Mononuclear cell (primary cell): ENCODE measurements around the gene ZNRF3. TPM values are rescaled to one million over a fixed set of nuclear protein-coding genes. Genes with fewer than 3 reads are reported as not detected.
"Not testable (repeated sequence)": the region's sequence is repeated elsewhere in the genome, so short reads cannot be mapped to it uniquely, and the experiment has no call there.

Experiments
- H3K27me3 ChIP-seq: 2 replicates; pipeline ENCODE4 v1.6.0; 2011; ENCODE audit warnings: low read length, control low read depth; ENCODE audit not compliant: insufficient read depth
- H3K4me1 ChIP-seq: 2 replicates; pipeline ENCODE4 v1.5.1; 2011; ENCODE audit warnings: mild to moderate bottlenecking, low read length, control low read depth; ENCODE audit not compliant: insufficient read depth
- H3K4me3 ChIP-seq: 2 replicates; pipeline ENCODE4 v1.5.1; 2011; ENCODE audit warnings: mild to moderate bottlenecking, low read length, moderate library complexity
- H3K9me3 ChIP-seq: 2 replicates; pipeline ENCODE4 v1.5.1; 2011; ENCODE audit warnings: low read depth, mild to moderate bottlenecking, control low read depth, low read length
- total RNA-seq: library from RNA; depleted of rRNA; stranded (reverse); fragments of >200 nt; gene quantifications from one replicate; pipeline ENCODE4 v1.2.3, GENCODE V29; 2012

Gene ZNRF3
- total RNA-seq, 1 donor, result 0.52 TPM

DNA sequence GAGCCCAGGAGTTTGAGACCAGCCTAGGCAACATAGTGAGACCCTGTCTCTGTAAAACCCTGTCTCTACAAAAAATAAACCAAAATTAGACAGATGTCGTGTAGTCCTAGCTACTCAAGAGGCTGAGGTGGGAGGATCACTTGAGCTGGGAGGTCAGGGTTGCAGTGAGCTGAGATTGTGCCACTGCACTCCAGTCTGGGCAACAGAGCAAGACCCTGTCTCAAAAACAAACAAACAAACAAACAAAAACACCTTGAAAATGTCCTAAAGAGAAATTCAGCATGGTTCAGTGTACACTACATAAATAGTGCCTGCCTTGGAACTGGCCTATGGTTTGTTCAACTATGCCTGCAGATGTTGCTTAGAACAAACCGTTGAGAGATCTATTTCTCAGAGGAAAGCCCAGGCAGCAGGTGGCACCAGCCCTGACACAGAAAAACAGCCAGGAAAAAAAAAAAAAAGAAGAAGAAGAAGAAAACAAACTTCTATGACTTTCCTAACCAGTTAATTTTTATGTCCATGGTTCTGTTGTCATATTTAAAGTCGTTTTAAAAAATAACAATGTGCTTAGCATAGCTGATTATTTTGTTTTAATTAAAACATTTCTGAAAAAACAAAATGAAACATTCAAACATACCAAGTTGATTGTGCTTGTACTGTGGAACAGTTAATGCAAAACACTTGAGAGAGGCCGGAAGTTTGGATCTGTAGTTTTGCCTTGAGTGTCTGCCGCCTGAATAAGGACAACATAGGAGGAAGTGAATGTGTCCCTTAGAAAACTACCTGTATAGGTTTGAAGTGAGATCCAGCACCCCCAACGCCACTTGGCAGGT lies 194.9 kb downstream of the ZNRF3 start:
- Histone ChIP-seq H3K4me3 (no peak overlapping the region), H3K4me1 (peaks cover 13% of the 10 kb centered on the region), H3K27me3 (peaks cover 41% of the 10 kb centered on the region), H3K9me3 (no peaks in the 10 kb centered on the region)

DNA sequence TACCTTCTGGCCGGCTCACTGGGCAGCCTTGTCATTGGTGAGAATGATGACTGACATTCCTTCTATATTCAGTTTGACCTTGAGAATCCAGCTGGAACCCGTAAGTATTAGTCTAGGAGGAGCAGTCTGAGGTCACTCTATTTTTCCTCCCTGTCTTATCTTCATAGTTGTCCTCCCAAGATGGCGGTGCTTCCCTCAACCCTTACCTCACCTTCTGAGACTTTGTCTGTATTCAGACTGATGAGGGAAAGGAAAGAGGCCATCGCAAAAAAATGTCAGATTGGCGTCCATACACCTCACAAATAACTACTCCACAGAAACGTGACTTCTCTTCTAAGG lies 195.5 kb downstream of the ZNRF3 start:
- H3K9me3 ChIP-seq, result no peaks in the 10 kb centered on the region
- no peak overlapping the region for H3K4me3 ChIP-seq
- peaks cover 13% of the 10 kb centered on the region for H3K4me1 ChIP-seq
- H3K27me3 ChIP-seq, result peaks cover 35% of the 10 kb centered on the region

DNA sequence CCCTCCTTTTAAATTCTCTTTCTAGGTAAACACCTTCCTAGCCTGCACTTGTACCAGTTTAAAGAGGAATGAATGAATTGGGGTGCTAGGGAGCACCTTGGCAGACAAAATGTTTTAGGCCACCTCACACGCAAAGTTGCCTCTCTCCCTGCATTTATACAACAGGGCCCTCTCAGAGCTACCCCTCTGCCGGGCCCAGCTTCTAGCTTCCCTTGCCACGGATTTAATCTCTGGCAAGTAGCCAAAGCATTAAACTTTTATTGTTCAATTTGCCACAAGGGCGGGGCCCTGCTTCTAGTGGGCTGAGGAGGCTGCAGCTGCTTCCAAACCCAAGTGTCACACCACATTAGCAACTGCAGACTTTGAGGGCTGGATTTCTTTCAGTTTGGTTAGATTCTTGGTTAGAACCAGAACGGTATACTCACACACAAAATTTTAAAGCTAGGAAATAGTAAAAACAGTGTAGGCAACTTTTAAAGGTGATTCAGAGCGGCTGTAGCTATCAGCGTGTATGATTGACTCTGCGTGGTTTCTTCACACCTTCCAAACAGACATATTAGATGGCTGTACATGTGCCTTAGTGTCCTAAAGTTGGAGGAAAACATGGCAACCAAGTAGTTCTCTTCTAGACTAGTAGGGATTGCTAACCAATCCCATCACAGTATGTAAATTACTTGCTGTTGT lies 196.0 kb downstream of the ZNRF3 start:
- Histone ChIP-seq H3K27me3 (peaks cover 30% of the 10 kb centered on the region), H3K4me3 (no peak overlapping the region), H3K4me1 (peaks cover 13% of the 10 kb centered on the region), H3K9me3 (no peaks in the 10 kb centered on the region)

DNA sequence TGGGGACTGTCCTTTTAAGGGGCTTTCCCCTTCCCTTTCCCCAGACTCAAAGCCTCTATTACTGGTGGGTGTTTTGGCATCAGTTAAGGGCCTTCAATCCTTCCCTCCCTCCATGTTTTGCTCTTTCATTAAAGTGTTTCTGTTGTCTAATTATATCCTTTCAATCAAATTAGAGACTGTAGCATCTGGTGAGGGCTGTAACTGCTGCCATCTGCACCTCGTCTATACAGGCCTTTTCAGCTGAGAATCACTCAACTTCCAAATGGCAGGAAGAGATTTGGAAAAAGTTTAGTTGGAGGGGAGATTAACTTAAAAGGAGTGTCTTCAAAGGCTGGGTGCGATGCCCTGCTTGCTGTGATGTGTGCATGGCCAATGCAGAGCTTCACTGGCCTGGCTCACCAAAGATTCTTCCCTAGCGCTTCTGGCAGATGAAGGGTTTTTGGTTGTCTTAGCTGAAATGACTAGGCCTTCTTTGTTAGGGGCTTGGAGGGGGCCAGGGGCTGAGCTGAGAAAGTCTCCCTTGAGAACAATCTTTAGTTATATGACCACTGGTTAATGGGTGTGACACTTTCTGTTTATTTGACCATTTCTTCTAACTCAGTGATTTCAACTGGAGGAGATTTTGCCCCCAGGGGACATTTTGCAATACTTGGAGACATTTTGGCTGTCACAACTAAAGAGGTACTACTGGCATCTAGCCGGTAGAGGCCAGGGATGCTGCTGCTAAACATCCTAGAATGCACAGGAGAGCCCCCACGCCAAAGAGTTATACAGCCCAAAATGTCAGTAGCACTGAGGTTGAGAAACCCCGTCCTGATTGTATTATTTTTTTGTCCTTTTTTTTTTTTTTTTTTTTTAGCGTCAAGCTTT lies 197.0 kb downstream of the ZNRF3 start:
- H3K27me3 ChIP-seq, result peaks cover 20% of the 10 kb centered on the region
- peaks cover 14% of the 10 kb centered on the region for H3K4me1 ChIP-seq
- no peak overlapping the region for H3K4me3 ChIP-seq
- H3K9me3 ChIP-seq, result no peaks in the 10 kb centered on the region

DNA sequence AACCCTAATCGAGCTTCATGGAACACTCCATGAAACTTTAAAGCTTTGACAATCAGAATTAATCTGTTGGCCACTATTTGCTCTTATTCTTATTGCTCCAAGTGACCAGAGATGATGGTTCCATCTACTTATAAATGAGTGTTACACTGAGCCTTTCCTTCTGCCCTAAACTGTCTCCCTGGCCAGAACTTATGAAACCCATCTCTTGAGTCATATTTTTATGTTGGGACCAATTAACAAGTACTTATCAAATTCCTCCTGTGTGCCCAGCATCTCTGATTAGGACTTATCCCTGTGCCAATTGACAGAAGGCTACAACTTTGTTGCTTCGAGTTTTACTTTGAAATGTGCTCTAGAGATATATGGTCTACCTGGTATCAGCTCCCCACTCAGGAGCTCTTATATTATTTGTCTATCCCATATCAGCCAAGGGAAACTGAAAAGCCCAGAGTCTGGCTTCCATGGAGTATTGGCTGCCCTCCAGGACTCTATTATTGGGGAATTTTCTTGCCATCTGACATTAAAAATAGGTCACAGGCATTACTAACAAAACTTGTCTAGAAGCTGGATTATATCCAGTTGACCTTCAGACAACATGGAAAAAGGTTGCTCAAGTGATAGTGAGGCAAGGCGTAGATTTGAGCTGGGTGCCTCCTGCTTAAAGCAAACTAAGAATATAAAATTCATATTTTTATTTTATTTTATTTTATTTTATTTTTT lies 198.3 kb downstream of the ZNRF3 start:
- H3K27me3 ChIP-seq, result peaks cover 10% of the 10 kb centered on the region
- H3K4me1 ChIP-seq, result peaks cover 14% of the 10 kb centered on the region
- no peak overlapping the region for H3K4me3 ChIP-seq

DNA sequence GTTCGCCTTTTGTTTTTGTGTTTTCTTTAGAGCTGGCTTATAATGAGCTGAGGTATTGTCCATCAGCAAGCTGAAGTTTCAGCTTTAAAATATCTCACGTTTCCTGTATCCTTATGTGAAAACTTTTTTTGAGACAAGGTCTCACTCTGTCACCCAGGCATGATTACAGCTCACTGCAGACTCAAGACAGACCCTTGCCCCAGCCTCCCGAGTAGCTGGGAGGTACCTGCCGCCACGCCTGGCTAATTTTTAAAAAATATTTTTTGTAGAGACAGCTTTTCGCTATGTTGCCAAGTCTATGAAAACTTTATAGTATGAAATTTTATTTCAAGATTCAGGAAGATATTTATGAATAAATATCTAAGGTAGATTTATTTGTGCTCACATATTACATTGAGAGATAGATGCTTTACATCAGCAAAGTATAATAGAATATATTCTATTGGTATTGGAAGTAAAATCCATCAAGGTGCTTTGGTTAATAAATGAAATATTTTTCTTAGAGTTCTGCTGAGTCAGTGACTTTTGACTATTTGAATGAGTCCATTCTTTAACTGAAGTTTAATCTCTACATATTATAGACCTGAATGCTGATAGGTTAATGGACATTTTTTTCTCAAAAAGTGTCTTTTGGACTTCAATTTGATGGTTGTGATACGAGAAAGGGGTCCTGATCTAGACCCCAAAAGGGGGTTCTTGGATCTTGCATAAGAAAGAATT lies 199.6 kb downstream of the ZNRF3 start:
- Histone ChIP-seq H3K4me1 (peaks cover 14% of the 10 kb centered on the region), H3K4me3 (no peak overlapping the region), H3K27me3 (peaks cover 2% of the 10 kb centered on the region), H3K9me3 (no peaks in the 10 kb centered on the region)

More for the DNA sequence above, 198.3 kb downstream of the ZNRF3 start:
- no peaks in the 10 kb centered on the region for H3K9me3 ChIP-seq

DNA sequence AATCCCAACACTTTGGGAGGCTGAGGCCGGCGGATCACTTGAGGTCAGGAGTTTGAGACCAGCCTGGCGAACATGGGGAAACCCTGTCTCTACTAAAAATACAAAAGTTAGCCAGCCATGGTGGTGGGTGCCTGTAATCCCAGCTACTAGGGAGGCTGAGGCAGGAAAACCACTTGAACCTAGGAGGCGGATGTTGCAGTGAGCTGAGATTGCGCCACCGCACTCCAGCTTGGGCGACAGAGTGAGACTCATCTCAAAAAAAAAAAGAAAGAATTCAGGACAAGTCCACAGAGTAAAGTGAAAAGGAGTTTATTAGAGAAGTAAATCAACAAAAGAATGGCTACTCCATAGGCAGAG lies 200.2 kb downstream of the ZNRF3 start:
- H3K27me3 ChIP-seq, H3K4me3 ChIP-seq: not testable (repeated sequence)
- peaks cover 14% of the 10 kb centered on the region for H3K4me1 ChIP-seq

DNA sequence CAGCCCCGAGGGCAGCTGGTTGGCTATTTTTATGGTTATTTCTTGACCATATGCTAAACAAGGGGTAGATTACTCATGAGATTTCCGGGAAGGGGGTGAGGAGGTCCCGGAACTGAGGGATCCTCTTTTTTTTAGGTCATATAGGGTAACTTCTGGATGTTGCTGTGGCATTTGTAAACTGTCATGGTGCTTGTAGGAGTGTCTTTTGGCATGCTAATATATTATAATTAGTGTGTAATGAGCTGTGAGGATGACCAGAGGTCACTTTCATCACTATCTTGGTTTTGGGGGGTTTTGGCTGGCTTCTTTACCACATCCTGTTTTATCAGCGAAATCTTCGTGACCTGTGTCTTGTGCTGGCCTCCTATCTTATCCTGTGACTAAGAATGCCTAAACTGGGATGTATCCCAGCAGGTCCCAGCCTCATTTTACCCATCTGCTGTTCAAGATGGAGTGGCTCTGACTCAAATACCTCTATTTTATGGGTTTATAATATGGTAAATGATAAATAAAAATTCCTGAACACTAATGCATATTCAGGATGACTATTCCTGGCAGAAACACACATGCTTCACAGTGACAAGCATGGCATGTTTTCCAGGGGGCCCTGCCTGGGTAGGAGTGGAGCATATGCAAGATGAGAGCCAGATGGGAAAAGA lies 200.7 kb downstream of the ZNRF3 start:
- H3K4me3 ChIP-seq, result no peak overlapping the region
- H3K9me3 ChIP-seq, result no peaks in the 10 kb centered on the region
- H3K27me3 ChIP-seq, result no peaks in the 10 kb centered on the region
- H3K4me1 ChIP-seq, result peaks cover 14% of the 10 kb centered on the region

More for the DNA sequence above, 200.2 kb downstream of the ZNRF3 start:
- H3K9me3 ChIP-seq, result not testable (repeated sequence)

DNA sequence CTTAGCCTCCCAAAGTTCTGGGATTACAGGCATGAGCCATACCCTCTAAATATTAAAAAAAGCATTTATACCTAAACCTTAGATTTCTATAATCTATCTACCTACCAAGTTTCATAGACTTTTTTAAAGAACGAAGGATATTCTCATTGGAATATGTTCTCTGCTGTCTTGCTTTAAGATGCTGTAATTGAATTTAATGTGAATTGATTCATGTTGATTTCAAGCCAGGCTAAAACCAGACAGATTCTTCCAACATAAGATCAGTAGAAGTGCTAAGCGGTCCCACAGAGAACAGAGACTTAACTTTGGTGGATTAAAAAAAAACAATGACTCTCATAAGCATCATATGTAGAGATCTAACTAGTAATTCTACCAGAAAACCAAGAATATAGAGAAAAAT lies 203.6 kb downstream of the ZNRF3 start:
- Histone ChIP-seq H3K4me1 (peaks cover 14% of the 10 kb centered on the region), H3K27me3 (peaks cover 2% of the 10 kb centered on the region), H3K9me3 (no peaks in the 10 kb centered on the region), H3K4me3 (no peak overlapping the region)

DNA sequence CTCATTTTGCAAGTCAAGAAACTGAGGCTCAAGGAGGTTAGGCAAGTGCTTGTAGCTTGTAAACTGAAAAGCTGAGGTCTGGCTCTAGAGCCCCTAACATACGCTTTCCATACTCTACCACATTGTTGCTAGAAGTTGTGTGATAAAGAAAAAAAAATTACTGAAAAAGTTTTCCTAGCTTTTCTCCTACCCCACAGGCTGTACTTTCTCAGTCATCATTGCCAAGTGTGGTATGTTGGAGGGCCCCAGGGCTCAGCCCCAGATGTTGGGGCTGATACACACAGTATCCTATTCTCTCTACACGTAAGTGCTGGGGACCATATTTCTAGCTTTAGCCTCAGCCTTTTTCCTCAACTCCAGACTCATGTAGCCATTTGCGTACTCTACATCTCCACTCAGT lies 205.4 kb downstream of the ZNRF3 start:
- Histone ChIP-seq H3K4me3 (no peak overlapping the region), H3K9me3 (no peaks in the 10 kb centered on the region), H3K4me1 (peaks cover 7% of the 10 kb centered on the region), H3K27me3 (peaks cover 2% of the 10 kb centered on the region)

DNA sequence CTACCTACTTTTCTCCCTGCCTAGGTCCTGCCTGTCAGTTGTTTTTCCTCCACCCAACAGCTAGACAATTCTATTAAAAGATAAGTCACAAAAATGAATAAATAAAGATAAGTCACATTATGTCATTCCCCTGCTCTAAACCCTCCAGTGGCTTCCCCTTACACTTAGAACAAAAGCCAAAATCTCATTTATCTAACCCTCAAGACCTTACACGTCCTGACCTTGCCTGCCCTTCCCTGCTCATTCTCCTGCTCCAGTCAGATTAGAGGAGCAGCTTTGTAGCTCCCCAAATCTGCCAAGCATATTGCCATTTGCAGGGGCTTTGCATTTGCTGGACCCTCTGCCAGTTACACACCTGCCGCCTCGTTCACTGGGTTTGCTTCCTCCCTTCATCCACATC lies 206.1 kb downstream of the ZNRF3 start:
- H3K27me3 ChIP-seq, result peaks cover 2% of the 10 kb centered on the region
- H3K9me3 ChIP-seq, result no peaks in the 10 kb centered on the region
- H3K4me1 ChIP-seq, result no peaks in the 10 kb centered on the region
- no peak overlapping the region for H3K4me3 ChIP-seq

DNA sequence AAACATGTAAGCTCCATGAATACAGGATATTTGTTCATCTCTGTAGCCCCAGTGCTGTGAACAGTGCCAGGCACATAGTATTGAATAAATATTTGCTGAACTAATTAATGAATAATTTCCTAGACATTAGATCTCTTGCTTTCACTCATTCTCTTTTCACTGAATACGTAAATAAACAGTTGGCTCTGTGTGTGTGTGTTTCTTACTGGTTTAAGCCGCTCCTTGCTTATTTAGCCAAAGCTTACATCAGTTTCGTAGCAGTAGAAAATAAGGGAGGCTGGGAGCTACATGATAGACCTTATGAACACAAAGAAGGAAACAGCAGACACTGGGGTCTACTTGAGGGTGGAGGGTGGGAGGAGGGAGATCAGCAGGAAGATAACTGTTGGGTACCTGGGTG lies 206.7 kb downstream of the ZNRF3 start:
- Histone ChIP-seq H3K9me3 (no peaks in the 10 kb centered on the region), H3K4me3 (no peak overlapping the region)

DNA sequence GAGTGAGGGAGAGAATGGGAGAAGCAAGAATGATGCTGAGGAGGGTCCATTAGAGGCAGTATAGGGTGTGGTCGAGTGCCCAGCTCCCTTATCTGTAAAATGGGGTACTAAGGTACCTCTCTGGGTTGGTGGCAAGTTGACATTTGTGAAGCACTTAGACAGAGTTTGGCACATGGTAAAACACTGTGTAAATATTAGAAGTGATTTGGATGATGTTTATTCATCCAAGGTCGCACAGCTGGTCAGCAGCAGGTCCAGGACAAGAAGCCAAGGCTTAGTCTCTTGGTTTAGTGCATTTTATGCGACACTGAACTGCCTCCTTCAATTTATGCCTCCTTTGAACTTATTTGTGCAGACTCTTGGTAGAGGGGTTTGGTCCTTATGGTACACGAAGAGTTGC lies 208.9 kb downstream of the ZNRF3 start:
- H3K4me1 ChIP-seq, result no peaks in the 10 kb centered on the region
- peaks cover 2% of the 10 kb centered on the region for H3K27me3 ChIP-seq
- H3K9me3 ChIP-seq, result no peaks in the 10 kb centered on the region
- no peak overlapping the region for H3K4me3 ChIP-seq

More for the DNA sequence above, 206.7 kb downstream of the ZNRF3 start:
- Histone ChIP-seq H3K4me1 (no peaks in the 10 kb centered on the region), H3K27me3 (peaks cover 2% of the 10 kb centered on the region)

DNA sequence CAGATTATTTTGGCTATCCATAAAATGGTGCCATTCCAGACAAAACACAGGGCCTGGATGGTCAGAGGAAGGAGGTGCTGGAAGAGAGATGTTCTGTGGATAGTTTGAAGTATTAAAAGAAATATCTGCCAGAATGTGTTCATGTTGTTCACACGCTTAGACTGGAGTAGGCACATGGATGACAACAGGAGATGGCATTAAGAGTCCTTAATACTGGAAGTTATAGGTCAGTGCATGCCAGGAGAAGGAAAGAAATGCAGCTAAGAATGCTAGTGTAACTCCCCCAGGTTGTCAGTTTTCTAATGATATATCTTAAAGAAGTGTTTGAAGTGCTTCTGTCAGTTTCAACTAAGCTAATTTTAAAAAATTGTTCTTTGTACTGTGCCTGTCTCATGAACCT lies 209.7 kb downstream of the ZNRF3 start:
- H3K4me1 ChIP-seq, result no peaks in the 10 kb centered on the region
- H3K27me3 ChIP-seq, result peaks cover 2% of the 10 kb centered on the region
- H3K4me3 ChIP-seq, result no peak overlapping the region
- H3K9me3 ChIP-seq, result no peaks in the 10 kb centered on the region
